CD4-positive, alpha-beta T cell treated with Interleukin-17A for 1 hour (primary cell): ENCODE measurements around the gene PLEKHH2.
"Not testable (repeated sequence)": the region's sequence is repeated elsewhere in the genome, so short reads cannot be mapped to it uniquely, and the experiment has no call there.

Experiments
- DNase-seq: peaks from one replicate; pipeline ENCODE4 v3.0.0-alpha.2; 2020

Gene PLEKHH2

DNA sequence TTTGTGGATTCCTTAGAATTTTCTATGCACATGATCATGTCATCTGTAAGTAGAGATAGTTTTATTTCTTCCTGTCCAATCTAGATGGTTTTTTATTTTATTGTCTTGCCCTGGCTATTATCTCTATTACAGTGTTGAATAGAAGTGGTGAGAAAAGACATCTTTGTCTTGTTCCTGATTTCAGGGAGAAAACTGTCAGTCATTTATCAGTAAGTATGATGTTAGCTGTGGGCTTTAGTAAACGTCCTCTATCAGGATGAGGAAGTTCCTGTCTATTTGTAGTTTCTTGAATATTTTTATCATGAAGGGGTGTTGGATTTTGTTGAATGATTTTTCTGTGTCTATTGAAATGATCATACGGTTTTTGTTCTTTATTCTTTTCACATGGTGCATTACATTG is 5.3 kb downstream of the PLEKHH2 start:
- DNase-seq = no peak

DNA sequence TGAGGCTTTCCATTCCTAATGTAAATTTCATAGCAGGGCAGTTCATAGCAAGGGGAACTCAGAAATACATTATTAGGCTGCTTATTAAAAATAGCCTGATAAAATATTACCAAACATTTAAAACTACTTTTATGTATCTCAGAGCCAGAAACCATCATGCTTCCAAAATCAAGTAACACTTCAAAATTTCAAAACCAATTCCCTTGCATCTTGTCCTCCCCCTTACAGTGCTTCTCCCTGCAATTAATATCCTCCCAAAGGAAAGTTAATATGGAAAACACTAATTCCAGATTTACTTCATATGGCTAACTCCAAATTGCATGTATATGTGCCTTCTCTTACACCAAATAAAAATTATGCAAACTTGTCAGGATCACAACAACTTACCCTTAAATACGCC is 6.6 kb downstream of the PLEKHH2 start:
- DNase-seq = no peak

DNA sequence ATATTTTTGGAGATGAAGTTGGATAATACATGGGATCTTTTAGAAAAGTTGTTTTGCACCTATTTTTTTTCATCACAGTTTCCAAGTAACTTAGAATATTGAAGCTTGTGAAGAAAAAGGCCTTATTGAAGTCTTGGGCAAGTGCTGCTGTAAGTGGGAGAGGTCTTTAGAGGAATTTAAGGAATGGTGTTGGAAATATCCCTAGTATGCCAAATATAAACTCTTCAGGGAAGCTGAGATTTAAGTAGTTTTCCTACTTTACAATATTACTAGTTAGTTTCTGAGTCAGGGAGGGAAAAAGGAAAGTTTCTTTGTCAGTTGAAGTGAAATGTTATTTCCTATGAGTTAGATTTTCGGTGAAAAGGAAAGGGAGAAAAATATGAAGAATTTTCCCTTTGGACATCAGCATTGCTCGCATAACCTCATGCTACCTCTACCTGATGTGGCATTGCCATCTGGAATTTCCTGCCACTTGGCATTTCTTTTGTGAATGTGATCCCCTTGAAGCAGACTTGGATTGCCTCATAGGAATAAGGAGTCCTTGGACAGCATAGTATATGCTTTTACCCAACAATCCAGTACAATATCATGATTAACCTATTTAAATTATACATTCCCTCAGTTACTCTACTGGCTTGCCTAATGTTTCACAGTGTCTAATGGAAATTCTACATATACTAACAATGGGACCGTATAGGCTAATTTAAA is 12.1 kb downstream of the PLEKHH2 start:
- DNase-seq = no peak

DNA sequence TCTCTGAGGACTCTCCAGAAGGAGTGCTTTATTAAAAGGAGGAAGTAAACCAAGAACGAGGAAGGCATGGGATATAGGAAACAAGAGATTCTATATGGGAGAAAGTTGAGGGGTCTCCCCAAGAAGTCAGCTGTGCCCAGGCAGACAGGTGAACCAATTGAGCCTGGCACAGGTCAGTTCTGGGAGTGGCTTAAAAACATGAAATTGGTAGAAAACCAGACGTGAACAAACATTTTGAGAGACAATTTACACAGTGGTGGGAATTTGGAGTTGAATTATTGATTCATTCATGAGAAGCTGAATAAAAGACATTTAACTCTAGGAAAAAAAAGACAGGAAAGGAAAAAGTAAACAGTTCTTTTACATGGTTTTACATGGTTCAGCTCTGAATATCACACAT is 16.4 kb downstream of the PLEKHH2 start:
- DNase-seq = no peak

DNA sequence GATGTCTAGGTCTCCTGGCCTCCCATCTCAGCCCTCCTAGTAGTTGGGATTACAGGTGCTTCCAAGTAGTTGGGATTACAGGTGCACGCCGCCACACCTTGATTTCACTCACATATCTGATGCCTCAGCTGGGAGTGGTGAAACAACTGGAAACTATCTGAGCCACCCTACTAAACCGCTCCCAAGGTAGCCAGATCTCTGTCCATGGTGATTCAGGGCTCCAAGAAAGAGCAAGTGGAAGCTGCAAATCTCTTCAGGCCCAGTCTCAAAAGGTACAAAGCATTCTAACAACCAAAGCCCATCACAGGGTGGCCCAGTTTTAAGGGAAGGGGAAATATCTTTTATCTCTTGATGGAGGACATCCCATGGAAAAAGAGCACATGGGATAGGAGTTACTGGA is 20.2 kb downstream of the PLEKHH2 start:
- no peak for DNase-seq

DNA sequence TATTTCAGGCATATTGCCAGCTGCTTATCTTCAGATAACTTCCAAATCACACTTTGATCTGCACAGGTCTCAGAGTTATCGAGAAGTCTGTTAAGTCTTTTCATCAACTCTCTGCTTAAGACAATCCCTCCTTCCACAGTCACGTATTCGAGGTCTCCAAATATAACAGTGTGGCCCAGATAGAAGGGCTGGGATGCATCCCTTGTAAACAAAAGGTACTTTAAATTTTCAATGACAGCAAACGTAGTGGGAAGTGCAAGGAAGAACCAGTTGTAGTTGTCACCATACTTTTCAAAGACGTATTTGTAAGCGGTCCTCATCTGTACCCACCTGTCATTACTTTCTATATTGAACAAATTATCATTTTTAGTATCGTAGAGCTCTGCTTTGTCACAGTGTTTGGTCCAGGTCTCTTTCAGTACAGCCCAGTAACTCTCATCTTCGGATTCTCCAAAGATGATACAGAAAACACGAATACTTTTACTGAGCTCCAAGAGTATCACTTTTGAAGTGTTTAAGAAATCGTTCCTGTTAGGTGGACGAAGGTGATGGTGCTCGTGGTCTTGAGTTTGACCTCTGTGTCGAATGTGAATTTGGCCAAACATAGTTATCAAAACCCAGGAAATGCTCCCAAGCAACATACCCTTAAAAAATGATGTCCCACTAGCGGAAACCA is 38.7 kb downstream of the PLEKHH2 start:
- no peak for DNase-seq

DNA sequence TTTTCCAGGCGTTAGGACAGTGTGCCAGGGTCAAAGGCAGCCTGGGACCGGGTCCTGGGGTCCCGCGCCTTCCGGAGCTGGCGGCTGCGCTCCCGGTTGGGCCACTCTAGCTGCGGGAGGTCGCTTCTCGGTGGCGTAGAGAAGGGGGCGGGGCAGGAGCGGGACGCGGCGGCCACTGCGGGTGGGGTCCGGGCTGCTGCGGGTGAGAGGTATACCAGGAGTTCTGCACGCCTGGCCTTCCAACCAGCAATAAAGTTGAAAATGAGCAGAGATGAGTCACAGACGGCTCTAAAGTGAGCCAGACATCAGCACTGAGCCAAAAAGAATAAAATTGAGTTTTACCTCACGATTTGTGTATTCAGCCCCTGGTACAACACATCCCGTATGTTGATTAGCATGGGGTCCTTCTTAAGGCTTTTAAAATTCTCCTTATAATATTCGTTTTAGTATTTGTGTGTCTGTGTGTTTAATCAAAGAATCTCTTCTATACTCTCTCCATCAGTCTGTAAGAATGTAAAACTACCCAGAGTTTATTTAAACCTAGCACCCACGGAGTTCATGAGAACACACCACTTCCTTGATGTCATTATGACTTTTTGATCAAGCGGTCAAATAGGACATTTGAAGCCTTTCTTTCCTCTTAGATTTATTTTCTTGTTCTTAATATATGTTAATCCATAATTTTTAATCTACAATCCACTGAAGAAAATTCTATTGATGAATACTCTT is 39.4 kb downstream of the PLEKHH2 start, which contains the start of gene C1GALT1C1L:
Gene C1GALT1C1L, minus strand, starts transcription at position 108 of the 729 bp plus-strand sequence. Its CDS starts 107 bp downstream, at position 1.
- DNase-seq = no peak

DNA sequence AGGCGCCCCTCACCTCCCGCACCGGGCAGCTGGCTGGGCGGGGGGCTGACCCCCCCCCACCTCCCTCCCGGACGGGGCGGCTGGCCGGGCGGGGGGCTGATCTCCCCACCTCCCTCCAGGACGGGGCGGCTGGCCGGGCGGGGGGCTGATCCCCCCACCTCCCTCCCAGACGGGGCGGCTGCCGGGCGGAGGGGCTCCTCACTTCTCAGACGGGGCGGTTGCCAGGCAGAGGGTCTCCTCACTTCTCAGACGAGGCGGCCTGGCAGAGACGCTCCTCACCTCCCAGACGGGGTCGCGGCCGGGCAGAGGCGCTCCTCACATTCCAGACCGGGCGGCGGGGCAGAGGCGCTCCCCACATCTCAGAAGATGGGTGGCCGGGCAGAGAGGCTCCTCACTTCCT is 40.7 kb downstream of the PLEKHH2 start:
- not testable (repeated sequence) for DNase-seq

DNA sequence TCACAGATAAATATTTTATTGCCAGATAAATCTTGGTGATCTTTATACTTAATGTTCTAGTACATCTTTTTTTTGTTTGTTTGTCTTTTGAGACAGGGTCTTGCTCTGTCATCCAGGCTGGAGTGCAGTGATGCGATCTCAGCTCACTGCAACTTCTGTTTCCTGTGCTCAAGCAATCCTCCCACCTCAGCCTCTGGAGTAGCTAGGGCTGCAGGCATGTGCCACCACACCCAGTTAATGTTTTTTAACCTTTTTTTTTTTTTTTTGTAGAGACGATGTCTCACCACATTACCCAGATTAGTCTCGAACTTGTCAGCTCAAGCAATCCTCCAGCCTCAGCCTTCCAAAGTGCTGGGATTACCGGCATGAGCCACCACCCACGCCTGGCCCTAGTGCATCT is 48.3 kb downstream of the PLEKHH2 start:
- no peak for DNase-seq

DNA sequence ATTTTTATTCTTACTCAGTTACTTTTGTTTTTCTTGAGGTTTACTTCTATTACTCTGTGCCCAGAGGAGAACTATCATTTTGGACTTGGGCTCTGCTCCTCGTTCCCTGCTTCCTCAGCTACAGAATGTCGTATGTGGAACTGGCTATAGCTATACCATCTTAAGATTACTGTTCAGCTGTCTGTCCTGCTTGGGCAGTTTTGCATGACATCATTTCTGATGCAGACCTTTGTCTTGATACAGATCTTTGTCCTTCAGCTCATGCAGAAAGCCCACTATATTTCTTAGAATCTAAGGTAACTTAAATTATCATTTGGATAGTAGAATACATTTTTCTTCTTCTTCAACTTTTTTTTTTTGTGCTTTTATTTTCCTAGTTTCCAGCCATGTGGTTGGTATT is 52.9 kb downstream of the PLEKHH2 start:
- no peak for DNase-seq

DNA sequence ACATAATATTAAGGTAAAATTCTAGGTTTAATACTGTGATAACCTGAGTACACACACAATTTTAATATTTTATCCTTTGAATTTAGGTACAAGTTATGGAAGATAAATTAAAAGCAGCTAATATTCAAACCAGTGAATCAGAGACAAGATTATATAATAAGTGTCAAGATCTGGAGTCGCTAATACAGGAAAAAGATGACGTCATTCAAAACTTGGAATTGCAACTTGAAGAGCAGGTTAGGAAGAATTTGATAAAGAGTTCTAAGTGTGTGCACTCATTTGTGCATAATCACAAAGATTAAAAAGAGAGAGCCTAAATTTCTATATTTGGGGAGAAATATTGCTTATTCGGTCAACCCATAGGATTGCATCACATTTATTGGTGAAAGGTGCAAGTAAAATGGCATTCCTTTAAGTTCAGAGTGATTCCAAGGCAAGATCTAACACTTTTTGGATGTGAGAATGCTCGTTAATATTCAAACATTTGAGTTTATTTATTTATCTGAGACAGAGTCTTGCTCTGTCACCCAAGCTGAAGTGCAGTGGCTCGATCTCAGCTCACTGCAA is 55.5 kb downstream of the PLEKHH2 start:
- no peak for DNase-seq

DNA sequence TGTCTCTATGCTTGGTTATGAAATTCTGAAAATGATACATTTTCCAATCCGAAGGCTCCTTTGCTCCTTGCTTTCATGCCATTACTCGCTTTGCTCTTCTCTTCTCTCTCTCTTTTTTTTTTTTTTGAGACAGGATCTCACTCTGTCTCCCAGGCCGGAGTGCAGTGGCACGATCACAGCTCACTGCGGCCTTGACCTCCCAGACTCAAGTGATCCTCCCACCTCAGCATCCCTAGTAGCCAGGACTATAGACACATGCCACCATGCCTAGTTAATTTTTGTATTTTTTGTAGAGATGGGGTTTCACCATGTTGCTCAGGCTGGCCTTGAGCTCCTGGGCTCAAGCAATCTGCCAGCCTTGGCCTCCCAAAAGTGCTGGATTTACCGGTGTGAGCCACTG is 61.1 kb downstream of the PLEKHH2 start:
- not testable (repeated sequence) for DNase-seq

DNA sequence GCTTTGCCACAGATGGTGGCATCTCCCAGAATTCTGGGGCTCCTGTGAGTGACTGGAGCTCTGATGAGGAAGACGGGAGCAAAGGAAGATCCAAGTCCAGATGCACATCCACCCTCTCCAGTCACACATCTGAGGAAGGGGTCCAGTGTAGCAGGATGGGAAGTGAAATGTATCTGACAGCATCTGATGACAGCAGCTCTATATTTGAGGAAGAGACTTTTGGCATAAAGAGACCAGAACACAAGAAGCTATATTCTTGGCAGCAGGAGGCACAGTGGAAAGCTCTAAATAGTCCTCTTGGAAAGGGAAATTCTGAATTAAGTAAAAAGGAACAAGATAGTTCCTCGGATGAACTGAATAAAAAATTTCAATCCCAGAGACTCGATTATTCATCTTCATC is 62.7 kb downstream of the PLEKHH2 start:
- no peak for DNase-seq

DNA sequence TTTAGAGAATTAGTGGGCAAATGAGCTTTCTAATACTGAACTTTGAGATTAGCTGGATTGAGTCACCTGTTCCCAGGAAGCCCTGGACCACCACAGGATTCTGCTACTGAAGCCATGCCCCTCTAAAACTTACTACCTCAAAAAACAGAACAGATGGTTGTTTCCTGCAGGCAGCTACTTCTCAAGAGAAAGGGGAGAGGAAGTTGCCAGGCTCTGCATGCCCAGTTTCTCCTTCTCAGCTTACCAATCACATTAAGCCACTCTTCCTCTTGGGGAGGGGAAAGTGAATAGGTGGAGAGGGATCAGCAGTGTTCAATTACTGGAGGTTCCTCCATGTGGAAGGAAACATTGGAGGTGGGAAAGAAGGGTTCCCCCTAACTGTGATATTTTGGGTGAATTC is 64.1 kb downstream of the PLEKHH2 start:
- no peak for DNase-seq

DNA sequence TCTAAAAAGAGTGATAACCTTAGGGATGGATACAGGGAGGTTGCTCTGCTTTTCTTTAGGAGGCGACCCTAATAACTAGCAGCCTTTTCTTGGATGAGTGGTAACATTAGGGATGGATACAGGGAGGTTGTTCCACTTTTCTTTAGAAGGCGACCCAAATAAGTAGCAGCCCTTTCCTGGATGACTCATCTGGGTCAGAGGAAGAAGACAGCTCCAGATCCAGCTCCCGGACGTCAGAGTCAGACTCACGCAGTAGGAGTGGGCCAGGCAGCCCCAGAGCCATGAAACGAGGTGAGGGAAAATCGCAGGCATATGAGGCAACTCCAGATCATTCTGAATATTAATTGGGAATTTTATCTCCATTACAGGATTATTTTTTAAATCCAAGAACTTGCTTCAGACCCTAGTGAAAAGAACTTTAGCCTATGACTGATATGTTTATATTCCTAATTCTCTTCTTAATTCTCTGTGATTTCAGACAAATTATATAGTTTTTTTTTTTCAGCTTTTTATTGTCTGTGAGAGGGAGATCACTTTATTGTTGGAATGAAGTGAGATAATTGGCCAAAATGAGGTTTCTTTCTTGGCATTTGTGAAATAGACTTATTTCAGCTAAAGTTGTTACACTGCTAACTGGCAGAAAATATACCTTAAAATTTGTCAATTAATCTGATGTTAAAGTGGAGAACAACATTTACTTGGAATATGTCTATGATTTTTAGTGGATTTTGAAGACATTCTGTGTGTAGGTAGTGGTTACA is 70.4 kb downstream of the PLEKHH2 start:
- no peak for DNase-seq

DNA sequence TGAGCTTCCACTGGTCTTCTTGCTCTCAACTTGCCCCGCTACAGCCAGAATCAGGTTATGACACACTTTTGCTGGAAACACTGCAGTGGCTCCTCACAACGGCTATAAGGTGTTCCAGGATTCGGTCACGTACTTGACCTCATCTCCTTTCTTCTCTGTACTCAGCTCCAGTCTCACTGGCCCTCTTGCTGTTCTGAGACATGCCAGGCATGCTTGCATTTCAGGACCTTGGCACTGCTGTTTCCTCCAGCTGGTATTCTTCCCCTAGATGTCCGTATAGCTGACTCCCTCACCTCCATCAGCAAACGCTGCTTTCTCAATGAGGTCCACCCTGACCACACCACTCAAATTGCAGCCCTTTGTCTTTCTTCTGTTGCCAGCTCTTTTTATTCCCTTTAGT is 71.1 kb downstream of the PLEKHH2 start:
- DNase-seq = no peak

DNA sequence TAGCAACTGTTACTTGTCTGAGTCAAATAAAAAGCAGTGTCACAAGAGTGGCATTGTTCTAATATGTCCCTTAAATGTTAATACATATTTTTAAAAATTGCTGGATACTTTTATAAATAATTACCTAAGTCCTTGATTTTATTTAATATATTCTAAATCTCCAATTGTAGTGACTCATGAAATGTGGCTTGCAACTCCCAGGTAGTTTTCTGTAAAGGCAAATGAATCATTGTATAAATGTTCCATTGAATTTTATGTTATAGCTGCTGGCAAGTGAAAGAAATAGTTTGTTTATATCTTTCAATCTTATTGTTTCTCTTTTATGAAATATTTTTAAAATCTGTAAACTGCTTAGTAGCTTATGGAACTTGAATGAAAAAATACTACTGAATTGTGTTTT is 71.8 kb downstream of the PLEKHH2 start:
- DNase-seq = no peak

DNA sequence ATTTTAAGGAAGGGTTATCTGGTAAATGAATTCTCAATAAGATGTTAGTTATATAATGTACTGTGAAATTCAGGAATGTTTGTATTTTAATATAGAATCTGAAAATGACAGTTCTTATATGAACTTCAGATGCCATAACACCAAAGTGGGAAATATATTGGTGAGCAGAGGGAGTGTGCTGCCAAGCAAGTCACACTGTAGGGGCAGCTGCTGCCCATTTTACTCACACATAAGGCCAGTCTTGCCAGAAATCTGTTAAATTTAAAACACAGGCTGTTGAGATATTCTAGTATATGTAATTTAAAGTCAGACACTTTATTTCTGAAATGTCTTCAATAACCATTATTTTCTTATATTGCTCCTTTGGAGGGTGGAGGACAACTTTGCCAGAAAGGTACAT is 73.8 kb downstream of the PLEKHH2 start:
- DNase-seq = no peak

DNA sequence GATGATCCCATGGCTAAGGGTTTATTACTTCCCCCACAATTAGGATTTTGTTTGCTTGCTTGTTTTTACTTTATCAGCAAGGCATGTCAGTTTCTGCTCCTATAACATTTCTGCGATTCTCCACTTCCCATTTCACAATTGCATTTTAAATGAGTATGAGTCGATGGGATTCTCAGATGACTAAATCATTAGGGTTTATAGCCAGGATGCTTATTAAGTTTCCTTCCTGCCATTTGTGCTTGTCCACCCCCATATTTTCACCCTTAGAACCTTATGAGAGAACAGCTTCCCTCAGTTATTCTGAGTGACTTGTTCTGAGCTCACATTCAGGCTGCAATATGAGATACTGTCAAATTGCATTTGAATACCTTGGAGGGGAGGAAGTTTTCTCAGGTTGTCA is 77.1 kb downstream of the PLEKHH2 start:
- no peak for DNase-seq

DNA sequence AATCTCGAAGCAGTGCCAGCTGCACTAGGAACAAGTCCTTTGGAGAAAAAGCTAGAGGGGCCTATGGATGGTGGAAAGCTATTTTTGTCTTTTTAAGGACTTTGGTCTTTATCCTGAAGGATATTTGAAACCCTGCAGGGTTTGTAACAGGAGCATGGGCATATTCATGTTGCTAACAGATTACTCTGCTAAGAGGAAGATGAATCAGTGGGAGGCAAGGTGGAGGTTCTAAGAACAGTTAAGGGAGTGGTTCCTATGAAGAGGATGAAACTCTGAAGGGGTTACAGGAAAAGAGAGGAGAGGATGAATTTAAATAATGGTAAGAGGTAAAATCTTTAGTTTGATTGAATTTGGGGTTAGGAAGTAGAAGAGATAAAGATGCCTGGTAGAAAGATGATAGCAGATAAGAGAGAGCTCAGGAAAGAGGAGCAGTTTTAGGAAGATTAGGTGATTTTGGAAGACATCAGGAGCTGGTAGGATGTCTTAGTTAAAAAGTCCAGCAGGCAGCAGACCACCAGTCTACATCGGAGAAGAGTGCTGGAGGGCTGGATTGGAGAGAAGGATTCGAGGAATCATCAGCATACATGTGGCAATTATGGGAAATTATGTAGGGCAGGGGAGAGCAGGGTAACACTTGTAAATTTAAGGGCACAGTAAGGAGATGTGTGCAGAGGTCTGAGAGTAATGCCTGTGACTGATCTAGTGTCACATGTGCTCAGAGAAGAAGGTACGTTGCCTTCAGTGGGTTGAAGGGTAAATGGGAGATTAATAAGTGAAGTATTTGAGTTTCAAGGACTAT is 78.4 kb downstream of the PLEKHH2 start:
- DNase-seq = no peak

DNA sequence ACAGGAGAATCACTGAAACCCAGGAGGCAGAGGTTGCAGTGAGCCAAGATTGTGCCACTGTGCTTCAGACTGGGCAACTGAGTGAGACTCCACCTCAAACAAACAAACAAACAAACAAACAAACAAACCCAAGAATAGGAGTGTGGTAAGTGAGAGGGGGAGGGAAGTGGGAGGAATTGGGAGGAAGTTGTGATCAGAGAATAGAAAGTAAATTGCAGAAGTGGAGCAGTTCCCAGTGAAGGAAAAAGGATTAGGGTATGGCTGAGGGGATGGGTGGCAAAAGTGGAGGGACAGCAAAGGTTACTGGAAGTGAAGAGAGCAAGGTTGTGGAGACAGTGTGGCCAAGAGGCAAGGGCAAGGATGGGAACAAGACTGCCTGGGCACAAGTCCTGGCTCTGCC is 80.3 kb downstream of the PLEKHH2 start:
- no peak for DNase-seq

DNA sequence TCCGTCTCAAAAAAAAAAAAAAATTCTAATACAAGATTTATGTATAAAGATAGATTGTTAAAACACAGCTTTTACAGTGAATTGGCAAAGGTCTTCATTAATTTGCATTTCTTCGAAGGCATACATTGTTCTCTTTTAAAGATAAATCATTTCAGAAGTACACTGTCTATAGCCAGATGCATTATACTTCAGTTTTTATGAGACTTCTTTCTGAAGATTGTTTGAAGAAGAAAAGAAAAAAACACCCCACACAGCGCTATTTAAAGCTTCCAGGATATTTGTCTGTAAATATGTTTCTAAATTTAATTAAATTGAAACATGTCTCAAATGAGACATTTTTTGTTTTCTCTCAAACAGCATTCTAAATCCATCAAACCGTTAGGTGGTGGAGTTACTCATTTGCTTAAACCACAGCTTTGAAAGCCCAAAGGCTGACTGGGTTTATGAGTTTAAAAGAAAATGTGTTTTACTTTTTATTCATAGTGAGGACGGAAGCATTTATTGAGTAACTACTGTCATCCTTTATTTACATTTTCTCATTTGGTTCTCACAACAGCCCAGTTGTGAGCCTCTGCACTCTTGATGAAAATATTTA is 81.6 kb downstream of the PLEKHH2 start:
- DNase-seq = no peak
